Peyer's patch (tissue), 4 donors: ENCODE measurements around the gene OIT3. TPM values are rescaled to one million over a fixed set of nuclear protein-coding genes. Genes with fewer than 3 reads are reported as not detected.
A peak's percentile ranks its signal among the peaks of the same experiment; 100 is the strongest.

Experiments
- DNase-seq, 3 donors: peaks; one replicate each; pipeline ENCODE4 v3.0.0-alpha.2; 2017 to 2019
- H3K27ac ChIP-seq, 4 donors: fragments of 200-600 bp; sonication (generic); one replicate each; pipeline ENCODE4 v1.5.1; 2016 to 2019
- H3K27me3 ChIP-seq, 2 donors: fragments of 200-600 bp; sonication (generic); one replicate each; pipeline ENCODE4 v1.5.1; 2019
- H3K36me3 ChIP-seq, 3 donors: fragments of 200-600 bp; sonication (generic); one replicate each; pipeline ENCODE4 v1.5.1; 2016 to 2019
- H3K4me1 ChIP-seq, 4 donors: fragments of 200-600 bp; sonication (generic); one replicate each; pipeline ENCODE4 v1.5.1; 2016 to 2019
- H3K4me3 ChIP-seq, 4 donors: fragments of 200-600 bp; sonication (generic); 1 replicate in 3 of 4; 2 replicates in 1 of 4; pipeline ENCODE4 v1.5.1; 2016 to 2019; ENCODE audit warnings: mild to moderate bottlenecking in 1 of 4
- H3K9me3 ChIP-seq, 4 donors: fragments of 200-600 bp; sonication (generic); one replicate each; pipeline ENCODE4 v1.5.1; 2016 to 2019; ENCODE audit warnings: mild to moderate bottlenecking in 1 of 4
- CTCF ChIP-seq, 6 experiments: fragments of 450-650 bp in 4 of 6; fragments of 200-600 bp in 2 of 6; sonication (generic) in 1 of 6; IDR thresholded peaks; one replicate each; pipeline ENCODE4 v1.5.1; 2017 to 2019; ENCODE audit warnings: antibody characterized with exemption in 6 of 6, mild to moderate bottlenecking in 3 of 6, moderate library complexity in 1 of 6
- POLR2A ChIP-seq, 2 donors: fragments of 450-650 bp; IDR thresholded peaks; one replicate each; pipeline ENCODE4 v1.5.1; 2017; ENCODE audit warnings: antibody characterized with exemption in 2 of 2, mild to moderate bottlenecking in 2 of 2, moderate library complexity in 2 of 2
- total RNA-seq, 4 donors: library from RNA; depleted of rRNA; stranded (reverse); fragments of >200 nt; gene quantifications; one replicate each; pipeline ENCODE4 v1.1.0, GENCODE V29; 2016

Gene OIT3
- total RNA-seq, 4 donors from 2014 or later, result 0.40 to 0.76 TPM; not detected in 2

- TF ChIP-seq CTCF (IDR thresholded peaks at IDR 0.05) (no peak), POLR2A (IDR thresholded peaks at IDR 0.05) (no peak)
- Histone ChIP-seq H3K27me3 (no peaks in the 10 kb centered on the region), H3K27ac (no peak overlapping the region)
Measured at GRCh38 chr10:72935361-72935760, 41.8 kb downstream of the OIT3 start.

DNA sequence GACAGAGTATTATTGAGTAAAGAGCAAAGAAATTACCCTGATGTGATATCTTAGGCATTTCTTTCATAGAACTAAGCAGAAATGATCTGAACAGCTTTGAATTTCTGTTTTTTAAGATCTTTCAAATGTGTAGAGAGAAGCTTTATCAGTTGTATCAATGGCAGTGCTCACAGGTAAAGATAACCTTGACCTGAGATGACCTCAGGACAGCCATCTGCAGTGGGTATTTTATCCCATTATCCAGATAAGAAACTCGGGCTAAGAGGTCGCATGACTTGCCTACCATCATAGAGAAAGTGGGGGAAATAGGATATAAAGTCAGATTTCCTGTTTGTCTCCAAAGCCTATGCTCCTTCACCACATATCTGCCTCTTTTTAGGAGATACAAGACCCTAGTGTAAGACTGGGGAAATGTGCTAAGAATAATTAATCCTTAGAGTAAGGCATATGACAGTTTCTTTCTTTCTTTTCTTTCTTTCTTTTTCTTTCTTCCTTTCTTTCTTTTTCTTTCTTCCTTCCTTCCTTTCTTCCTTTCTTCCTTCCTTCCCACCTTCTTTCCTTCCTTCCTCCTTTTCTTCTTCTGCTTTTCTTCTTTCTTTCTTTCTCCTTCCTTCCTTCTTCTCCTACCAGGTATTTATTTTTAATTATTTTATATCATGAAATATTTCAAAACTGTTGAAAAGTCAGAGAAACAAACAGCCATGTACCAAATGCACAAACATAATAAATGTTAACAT, 50.1 kb downstream of the OIT3 start:
- TF ChIP-seq CTCF (IDR thresholded peaks at IDR 0.05), result no peak
- TF ChIP-seq POLR2A (IDR thresholded peaks at IDR 0.05), result no peak
- Histone ChIP-seq H3K27ac (no peak overlapping the region), H3K4me1 (no peaks in the 10 kb centered on the region), H3K27me3 (no peaks in the 10 kb centered on the region), H3K4me3 (no peak overlapping the region), H3K9me3 (no peaks in the 10 kb centered on the region), H3K36me3 (no peaks in the 10 kb centered on the region)
- no peak for DNase-seq

More at GRCh38 chr10:72935361-72935760, 41.8 kb downstream of the OIT3 start:
- no peak overlapping the region for H3K4me3 ChIP-seq
- DNase-seq, result no peak
- H3K36me3 ChIP-seq, result peaks cover 0 to 16% (median 0%) of the 10 kb centered on the region in 3 donors
- no peaks in the 10 kb centered on the region for H3K9me3 ChIP-seq
- no peaks in the 10 kb centered on the region for H3K4me1 ChIP-seq

- H3K4me3 ChIP-seq, result no peak overlapping the region
- TF ChIP-seq POLR2A (IDR thresholded peaks at IDR 0.05) (no peak), CTCF (IDR thresholded peaks at IDR 0.05) (no peak)
- H3K36me3 ChIP-seq, result no peaks in the 10 kb centered on the region
- no peaks in the 10 kb centered on the region for H3K4me1 ChIP-seq
- no peak for DNase-seq
- no peaks in the 10 kb centered on the region for H3K9me3 ChIP-seq
- H3K27ac ChIP-seq, result no peak overlapping the region
- no peaks in the 10 kb centered on the region for H3K27me3 ChIP-seq
Measured at GRCh38 chr10:72946963-72947362, 53.4 kb downstream of the OIT3 start.

GRCh38 chr10:72948762-72949161, 55.2 kb downstream of the OIT3 start:
- Histone ChIP-seq H3K4me1 (no peaks in the 10 kb centered on the region), H3K4me3 (no peak overlapping the region), H3K27ac (no peak overlapping the region), H3K36me3 (no peaks in the 10 kb centered on the region), H3K27me3 (no peaks in the 10 kb centered on the region), H3K9me3 (no peaks in the 10 kb centered on the region)
- no peak for DNase-seq
- no peak for TF ChIP-seq POLR2A (IDR thresholded peaks at IDR 0.05)
- TF ChIP-seq CTCF (IDR thresholded peaks at IDR 0.05), result no peak

DNA sequence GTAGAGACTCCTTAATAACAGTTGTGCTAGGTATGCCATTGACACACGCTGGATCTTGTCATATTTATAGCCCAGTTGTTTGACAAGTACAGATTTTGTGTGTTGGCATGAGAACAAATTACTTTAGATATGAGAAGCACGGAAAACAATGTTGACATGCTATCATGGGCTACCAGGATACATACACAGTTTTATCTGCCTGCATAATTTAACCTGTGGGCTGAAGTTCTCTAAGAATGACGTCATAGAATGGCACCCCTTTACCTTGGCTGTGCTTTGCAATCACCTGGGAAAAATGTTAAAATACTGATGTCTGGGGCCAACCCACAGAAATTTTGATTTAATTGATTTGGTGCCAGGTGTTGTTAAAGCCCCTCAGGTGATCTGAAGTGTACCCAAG, 58.2 kb downstream of the OIT3 start:
- Histone ChIP-seq H3K36me3 (no peaks in the 10 kb centered on the region), H3K27me3 (no peaks in the 10 kb centered on the region), H3K4me1 (peaks cover 0 to 6% (median 2%) of the 10 kb centered on the region in 4 donors), H3K4me3 (peak overlapping the region in 2 of 4 donors; percentile 49 to 57), H3K27ac (no peak overlapping the region), H3K9me3 (no peaks in the 10 kb centered on the region)
- TF ChIP-seq POLR2A (IDR thresholded peaks at IDR 0.05), result no peak
- TF ChIP-seq CTCF (IDR thresholded peaks at IDR 0.05), result no peak
- no peak for DNase-seq
